Upper lobe of right lung (tissue), 1 donor: ENCODE data around the gene GIMAP7. TPM values are rescaled to one million over a fixed set of nuclear protein-coding genes. Genes with fewer than 3 reads are reported as not detected.

Experiments
- ATAC-seq: fragments of 200-7000 bp; cut with Tn5 transposase; one replicate; pipeline ENCODE4 v1.9.1; 2020; ENCODE audit warnings: mild to moderate bottlenecking, moderate library complexity
- DNase-seq: peaks from one replicate; pipeline ENCODE4 v3.0.0-alpha.2; 2020
- H3K27ac ChIP-seq: fragments of 200-600 bp; one replicate; pipeline ENCODE4 v1.8.0; 2022
- H3K27me3 ChIP-seq: fragments of 200-600 bp; one replicate; pipeline ENCODE4 v1.8.0; 2022; ENCODE audit warnings: mild to moderate bottlenecking
- H3K36me3 ChIP-seq: fragments of 200-600 bp; one replicate; pipeline ENCODE4 v1.8.0; 2022
- H3K4me1 ChIP-seq: fragments of 200-600 bp; one replicate; pipeline ENCODE4 v1.8.0; 2022
- H3K4me3 ChIP-seq: fragments of 200-600 bp; one replicate; pipeline ENCODE4 v1.8.0; 2022; ENCODE audit warnings: mild to moderate bottlenecking
- H3K9me3 ChIP-seq: fragments of 200-600 bp; one replicate; pipeline ENCODE4 v1.8.0; 2022
- CTCF ChIP-seq: fragments of 200-600 bp; IDR thresholded peaks from one replicate; pipeline ENCODE4 v1.8.0; 2022; ENCODE audit warnings: antibody characterized with exemption
- intact Hi-C: fragments of 100-400 bp; cut with DNase I; formaldehyde crosslinking; loops from one replicate; pipeline ENCODE4 v1.11.0; 2022
- total RNA-seq: library from RNA; stranded (reverse); fragmentation: NEBNext Ultra II Directional; extraction: Animal tissue kit (Norgen Biotek cat#: 25700); gene quantifications from one replicate; pipeline ENCODE4 v1.2.1, GENCODE V29; 2021
- donor health status: DM: no; HTN: yes; CAD: no; lungs with severe emphysema.

The GIMAP7 gene
- total RNA-seq, 1 donor from 2014 or later: 47.0 TPM

- ATAC-seq (peak; percentile 23), DNase-seq (no peak)
- intact Hi-C loops: no loop called here
- no peak for TF ChIP-seq CTCF
- Histone ChIP-seq H3K36me3 (no peaks in the 10 kb centered on the region), H3K27ac (peak overlapping the region; percentile 14), H3K9me3 (no peaks in the 10 kb centered on the region), H3K4me3 (no peak overlapping the region), H3K4me1 (peaks cover 17% of the 10 kb centered on the region), H3K27me3 (no peaks in the 10 kb centered on the region)
Observed at GRCh38 chr7:150502519-150502918, 12.2 kb upstream of the GIMAP7 start.

- H3K4me1 ChIP-seq: peaks cover 17% of the 10 kb centered on the region
- no peaks in the 10 kb centered on the region for H3K9me3 ChIP-seq
- ATAC-seq: no peak
- no peaks in the 10 kb centered on the region for H3K36me3 ChIP-seq
- H3K27me3 ChIP-seq: no peaks in the 10 kb centered on the region
- TF ChIP-seq CTCF: no peak
- DNase-seq: no peak
- intact Hi-C loops: no loop called here
- no peak overlapping the region for H3K4me3 ChIP-seq
- H3K27ac ChIP-seq: peak overlapping the region; percentile 47
Observed at GRCh38 chr7:150503155-150503554, 11.5 kb upstream of the GIMAP7 start.

- Histone ChIP-seq H3K27me3 (no peaks in the 10 kb centered on the region), H3K4me1 (peaks cover 17% of the 10 kb centered on the region), H3K27ac (no peak overlapping the region), H3K4me3 (no peak overlapping the region), H3K36me3 (no peaks in the 10 kb centered on the region), H3K9me3 (no peaks in the 10 kb centered on the region)
- no peak for TF ChIP-seq CTCF
- ATAC-seq (no peak), DNase-seq (no peak)
- intact Hi-C loops: no loop called here
Observed at GRCh38 chr7:150503581-150503980, 11.1 kb upstream of the GIMAP7 start.

- ATAC-seq: no peak
- TF ChIP-seq CTCF: no peak
Observed at GRCh38 chr7:150507947-150508602, 6.6 kb upstream of the GIMAP7 start.

GRCh38 chr7:150511048-150511447, 3.6 kb upstream of the GIMAP7 start:
- Histone ChIP-seq H3K9me3 (no peaks in the 10 kb centered on the region), H3K36me3 (no peaks in the 10 kb centered on the region), H3K27ac (no peak overlapping the region), H3K27me3 (no peaks in the 10 kb centered on the region), H3K4me3 (no peak overlapping the region), H3K4me1 (peaks cover 5% of the 10 kb centered on the region)
- DNase-seq: no peak
- TF ChIP-seq CTCF: no peak
- no peak for ATAC-seq
- intact Hi-C loops: loop anchor here (10.0 kb wide), 1 partner anchor 46 kb away; no protein-coding TSS in a partner anchor

More at GRCh38 chr7:150507947-150508602, 6.6 kb upstream of the GIMAP7 start:
- H3K9me3 ChIP-seq: no peaks in the 10 kb centered on the region
- H3K27me3 ChIP-seq: no peaks in the 10 kb centered on the region
- intact Hi-C loops: no loop called here
- H3K4me3 ChIP-seq: no peak overlapping the region
- no peak overlapping the region for H3K27ac ChIP-seq
- no peak for DNase-seq
- peaks cover 8% of the 10 kb centered on the region for H3K4me1 ChIP-seq
- no peaks in the 10 kb centered on the region for H3K36me3 ChIP-seq
